ENCODE measurements around the gene RIMBP3C.
"Not testable (repeated sequence)": the region's sequence is repeated elsewhere in the genome, so short reads cannot be mapped to it uniquely, and the experiment has no call there.

The RIMBP3C gene

GRCh38 chr22:21532863-21533648 is 18.2 kb downstream of the RIMBP3C start:
- H3K36me3 ChIP-seq (replicated peaks); H3K4me3 ChIP-seq (ENCODE audit: low read depth, low read length); DNase-seq; in situ Hi-C loops (cut with HindIII; ENCODE audit: low pct_ligation_motif_present, low sequenced_read_pairs); H3K27me3 ChIP-seq (replicated peaks); H3K27ac ChIP-seq: not testable (repeated sequence)

DNA sequence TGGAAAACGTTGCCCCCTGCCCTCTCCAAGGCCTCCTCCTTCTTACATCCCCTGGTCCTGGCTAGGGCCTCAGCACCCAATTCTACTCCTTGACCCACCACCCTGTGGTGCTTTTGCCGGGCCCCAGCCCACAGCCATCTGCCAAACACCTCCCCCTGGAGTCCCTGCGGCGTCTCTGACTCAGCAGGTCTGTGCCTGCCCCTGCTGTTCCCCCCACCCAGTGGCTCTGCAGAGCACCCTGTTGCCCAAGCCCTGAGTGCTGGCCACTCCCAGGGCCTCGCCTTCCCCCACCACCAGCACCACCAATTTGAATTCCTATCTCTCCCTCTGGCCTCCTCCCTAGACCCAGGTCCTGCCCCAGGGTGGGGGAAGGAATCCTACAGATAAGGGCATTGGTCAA is 19.7 kb downstream of the RIMBP3C start:
- DNase-seq; H3K27me3 ChIP-seq (replicated peaks); H3K4me3 ChIP-seq (ENCODE audit: low read depth, low read length); H3K36me3 ChIP-seq (replicated peaks); in situ Hi-C loops (cut with HindIII; ENCODE audit: low pct_ligation_motif_present, low sequenced_read_pairs); H3K27ac ChIP-seq: not testable (repeated sequence)

- DNase-seq; H3K27ac ChIP-seq; H3K27me3 ChIP-seq (replicated peaks); in situ Hi-C loops (cut with HindIII; ENCODE audit: low pct_ligation_motif_present, low sequenced_read_pairs); H3K4me3 ChIP-seq (ENCODE audit: low read depth, low read length); H3K36me3 ChIP-seq (replicated peaks): not testable (repeated sequence)
These were observed 24.4 kb downstream of the RIMBP3C start for GRCh38 chr22:21526705-21527500.

- in situ Hi-C loops (cut with HindIII; ENCODE audit: low pct_ligation_motif_present, low sequenced_read_pairs), result not testable (repeated sequence)
These were observed 34.1 kb downstream of the RIMBP3C start for GRCh38 chr22:21516970-21517764.

GRCh38 chr22:21516522-21516921 is 34.7 kb downstream of the RIMBP3C start:
- DNase-seq; in situ Hi-C loops (cut with HindIII; ENCODE audit: low pct_ligation_motif_present, low sequenced_read_pairs); H3K36me3 ChIP-seq (replicated peaks); H3K27me3 ChIP-seq (replicated peaks); H3K27ac ChIP-seq: not testable (repeated sequence)
- H3K4me3 ChIP-seq (ENCODE audit: low read depth, low read length), result peak overlapping the region; percentile 35

More at GRCh38 chr22:21516970-21517764, 34.1 kb downstream of the RIMBP3C start:
- not testable (repeated sequence) for DNase-seq; H3K4me3 ChIP-seq (ENCODE audit: low read depth, low read length); H3K36me3 ChIP-seq (replicated peaks); H3K27ac ChIP-seq; H3K27me3 ChIP-seq (replicated peaks)

DNA sequence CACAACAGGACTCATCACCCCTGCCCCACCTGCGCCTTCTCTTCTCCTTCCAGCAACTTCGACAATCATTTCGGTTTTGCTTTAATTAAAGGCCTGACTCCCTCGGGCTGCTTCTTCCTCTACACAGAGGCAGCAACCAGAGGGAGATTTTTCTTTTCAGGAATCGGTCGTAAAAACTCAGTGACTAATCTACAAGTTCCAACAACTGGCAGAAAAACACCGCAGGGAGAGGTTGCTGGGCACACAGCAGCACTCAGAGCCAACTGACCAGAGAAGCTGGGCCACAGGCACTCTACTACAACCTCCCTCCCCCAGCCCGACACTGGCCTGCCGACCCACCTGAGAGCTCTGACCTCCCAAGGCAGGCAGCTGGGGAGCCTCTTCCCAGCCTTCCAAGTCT is 36.0 kb downstream of the RIMBP3C start:
- H3K27ac ChIP-seq; H3K36me3 ChIP-seq (replicated peaks); DNase-seq; in situ Hi-C loops (cut with HindIII; ENCODE audit: low pct_ligation_motif_present, low sequenced_read_pairs); H3K4me3 ChIP-seq (ENCODE audit: low read depth, low read length); H3K27me3 ChIP-seq (replicated peaks): not testable (repeated sequence)

GRCh38 chr22:21514117-21514516 is 37.1 kb downstream of the RIMBP3C start:
- H3K27ac ChIP-seq; H3K27me3 ChIP-seq (replicated peaks); DNase-seq; in situ Hi-C loops (cut with HindIII; ENCODE audit: low pct_ligation_motif_present, low sequenced_read_pairs); H3K4me3 ChIP-seq (ENCODE audit: low read depth, low read length); H3K36me3 ChIP-seq (replicated peaks): not testable (repeated sequence)

- H3K27me3 ChIP-seq (replicated peaks); H3K27ac ChIP-seq; H3K4me3 ChIP-seq (ENCODE audit: low read depth, low read length); in situ Hi-C loops (cut with HindIII; ENCODE audit: low pct_ligation_motif_present, low sequenced_read_pairs); DNase-seq; H3K36me3 ChIP-seq (replicated peaks): not testable (repeated sequence)
These were observed 39.2 kb downstream of the RIMBP3C start for GRCh38 chr22:21512022-21512421.

- H3K27me3 ChIP-seq (replicated peaks); H3K27ac ChIP-seq; in situ Hi-C loops (cut with HindIII; ENCODE audit: low pct_ligation_motif_present, low sequenced_read_pairs); DNase-seq; H3K4me3 ChIP-seq (ENCODE audit: low read depth, low read length); H3K36me3 ChIP-seq (replicated peaks): not testable (repeated sequence)
These were observed 40.9 kb downstream of the RIMBP3C start for GRCh38 chr22:21510397-21510796.

GRCh38 chr22:21499623-21500506 is 51.4 kb downstream of the RIMBP3C start:
- H3K36me3 ChIP-seq (replicated peaks); in situ Hi-C loops (cut with HindIII; ENCODE audit: low pct_ligation_motif_present, low sequenced_read_pairs); DNase-seq; H3K27me3 ChIP-seq (replicated peaks); H3K27ac ChIP-seq; H3K4me3 ChIP-seq (ENCODE audit: low read depth, low read length): not testable (repeated sequence)

- H3K27ac ChIP-seq; in situ Hi-C loops (cut with HindIII; ENCODE audit: low pct_ligation_motif_present, low sequenced_read_pairs); DNase-seq; H3K36me3 ChIP-seq (replicated peaks); H3K4me3 ChIP-seq (ENCODE audit: low read depth, low read length); H3K27me3 ChIP-seq (replicated peaks): not testable (repeated sequence)
These were observed 52.8 kb downstream of the RIMBP3C start for GRCh38 chr22:21498489-21498888.

DNA sequence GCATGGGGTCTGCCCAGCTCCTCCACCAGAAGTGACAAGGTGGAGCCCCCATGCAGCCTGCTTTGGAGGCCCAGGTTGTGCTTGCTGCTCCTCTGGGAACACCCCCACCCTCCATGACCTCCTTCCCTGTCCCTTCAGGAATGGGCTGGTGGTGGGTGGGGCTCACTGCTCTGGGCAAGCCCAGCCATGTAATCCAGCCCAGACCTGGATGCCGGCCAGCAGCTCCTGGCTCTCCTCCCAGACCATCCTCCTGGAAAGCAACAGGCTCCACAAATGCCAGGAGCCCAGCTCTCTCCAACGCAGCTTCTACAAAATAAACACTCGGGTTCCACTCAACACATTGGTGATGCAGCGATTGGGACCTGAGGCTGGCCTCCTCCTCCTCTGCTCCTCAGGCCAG is 53.3 kb downstream of the RIMBP3C start:
- H3K4me3 ChIP-seq (ENCODE audit: low read depth, low read length); in situ Hi-C loops (cut with HindIII; ENCODE audit: low pct_ligation_motif_present, low sequenced_read_pairs); H3K27ac ChIP-seq; H3K27me3 ChIP-seq (replicated peaks); DNase-seq; H3K36me3 ChIP-seq (replicated peaks): not testable (repeated sequence)

Data from brain microvascular endothelial cell (primary cell).